Fibroblast of lung (primary cell): Measurements from ENCODE around the gene DLK2. TPM values are rescaled to one million over a fixed set of nuclear protein-coding genes. Genes with fewer than 3 reads are reported as not detected.

ENCODE experiments used
- DNase-seq, 2 donors: peaks; one replicate each; pipeline versions ENCODE4 v3.0.0 to v3.0.0-alpha.2; 2010; ENCODE audit warnings: low read depth in 2 of 2
- H2AFZ ChIP-seq: 2 replicates; pipeline ENCODE4 v1.5.1; 2012; ENCODE audit warnings: low read length, control low read depth, inconsistent platforms
- H3K27ac ChIP-seq: 2 replicates; pipeline ENCODE4 v1.5.1; 2011; ENCODE audit warnings: low read length, control low read depth; ENCODE audit not compliant: insufficient read depth
- H3K27me3 ChIP-seq: 2 replicates; pipeline ENCODE4 v1.5.1; 2011; ENCODE audit warnings: mild to moderate bottlenecking, low read length; ENCODE audit not compliant: control insufficient read depth, insufficient read depth
- H3K36me3 ChIP-seq: 2 replicates; pipeline ENCODE4 v1.5.1; 2011; ENCODE audit warnings: low read length; ENCODE audit not compliant: control insufficient read depth, insufficient read depth
- H3K4me1 ChIP-seq: 2 replicates; pipeline ENCODE4 v1.5.1; 2011; ENCODE audit warnings: low read length; ENCODE audit not compliant: control insufficient read depth, insufficient read depth; ENCODE audit errors: extremely low read depth
- H3K4me2 ChIP-seq: 2 replicates; pipeline ENCODE4 v1.5.1; 2011; ENCODE audit warnings: low read length, control low read depth; ENCODE audit not compliant: insufficient read depth; ENCODE audit errors: extremely low read depth
- H3K4me3 ChIP-seq, 4 experiments: fragments of 200-600 bp in 1 of 4; sonication (generic) in 1 of 4; replicated peaks in 1 of 4; 2 replicates each; pipeline ENCODE4 v1.5.1; 2011 to 2016; ENCODE audit warnings: low read length in 4 of 4, low read depth in 3 of 4, mild to moderate bottlenecking in 3 of 4, control low read depth in 2 of 4, inconsistent platforms in 1 of 4, mixed read lengths in 1 of 4; ENCODE audit not compliant: insufficient read depth in 1 of 4; ENCODE audit errors: control extremely low read depth in 1 of 4
- H3K79me2 ChIP-seq: 2 replicates; pipeline ENCODE4 v1.5.1; 2012; ENCODE audit warnings: mild to moderate bottlenecking, low read length, inconsistent platforms; ENCODE audit not compliant: control insufficient read depth, insufficient read depth
- H3K9ac ChIP-seq: 2 replicates; pipeline ENCODE4 v1.5.1; 2011; ENCODE audit warnings: mild to moderate bottlenecking, low read length, control low read depth; ENCODE audit not compliant: insufficient read depth
- H3K9me3 ChIP-seq: 2 replicates; pipeline ENCODE4 v1.5.1; 2012; ENCODE audit warnings: low read depth, low read length; ENCODE audit not compliant: control insufficient read depth, insufficient read depth
- H4K20me1 ChIP-seq: 2 replicates; pipeline ENCODE4 v1.5.1; 2011; ENCODE audit warnings: low read length; ENCODE audit not compliant: control insufficient read depth, insufficient read depth; ENCODE audit errors: extremely low read depth
- EZH2 ChIP-seq: IDR thresholded peaks from 2 replicates; pipeline ENCODE4 v1.5.1; 2012; ENCODE audit warnings: low read length, control low read depth, mild to moderate bottlenecking; ENCODE audit errors: missing control alignments
- polyA plus RNA-seq, 2 donors: library from polyadenylated mRNA; depleted of rRNA in 1 of 2; stranded (reverse) in 1 of 2; unstranded in 1 of 2; fragments of >200 nt; gene quantifications; 2 replicates each; pipeline ENCODE4 v1.2.1, GENCODE V29; 2011 to 2012; ENCODE audit warnings: missing spikeins in 1 of 2
- total RNA-seq: library from RNA; depleted of rRNA; stranded (reverse); fragments of >200 nt; gene quantifications from 2 replicates; pipeline ENCODE4 v1.2.1, GENCODE V29; 2014
- TF ChIP-seq, protein P1 (sequence below), 2 donors: IDR thresholded peaks in 1 of 2; conservative IDR thresholded peaks in 1 of 2; 1 replicate in 1 of 2; 2 replicates in 1 of 2; pipeline ENCODE4 v1.5.1; 2011 to 2012; ENCODE audit warnings: low read length in 2 of 2, control low read depth in 1 of 2, inconsistent platforms in 1 of 2, low read depth in 1 of 2, mild to moderate bottlenecking in 1 of 2

The DLK2 gene
- total and polyA plus RNA-seq, 2 donors (not counting 1 experiment from before 2014, with no cell fraction given), result 0.17 to 0.23 TPM

DNA sequence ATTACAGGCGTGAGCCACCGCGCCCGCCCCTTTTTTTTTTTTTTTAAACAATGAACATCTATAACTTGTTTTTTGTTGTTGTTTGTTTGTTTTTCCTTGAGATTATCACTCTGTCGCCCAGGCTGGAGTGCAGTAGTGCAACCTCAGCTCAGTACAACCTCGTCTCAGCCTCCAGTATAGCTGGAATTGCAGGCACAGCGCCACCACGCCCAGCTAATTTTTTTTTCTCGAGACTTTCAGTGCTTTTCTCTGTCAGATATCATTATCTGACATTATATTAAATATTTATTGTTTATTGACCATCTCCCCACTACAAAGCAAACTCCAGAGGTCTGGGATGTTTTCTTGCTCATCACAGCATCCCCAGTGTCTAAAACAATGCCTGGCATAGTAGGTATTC, 2.3 kb upstream of the DLK2 start:
- Histone ChIP-seq H3K4me2 (no peak overlapping the region), H3K36me3 (peaks cover 2% of the 10 kb centered on the region), H2AFZ (no peak overlapping the region), H3K4me3 (no peak overlapping the region), H4K20me1 (no peaks in the 10 kb centered on the region), H3K4me1 (peaks cover 3% of the 10 kb centered on the region), H3K27ac (no peak overlapping the region), H3K79me2 (no peaks in the 10 kb centered on the region), H3K9me3 (no peaks in the 10 kb centered on the region), H3K9ac (no peak overlapping the region), H3K27me3 (peaks cover 5% of the 10 kb centered on the region)
- no peak for DNase-seq
- no peak for TF ChIP-seq EZH2
- TF ChIP-seq, protein P1, sequence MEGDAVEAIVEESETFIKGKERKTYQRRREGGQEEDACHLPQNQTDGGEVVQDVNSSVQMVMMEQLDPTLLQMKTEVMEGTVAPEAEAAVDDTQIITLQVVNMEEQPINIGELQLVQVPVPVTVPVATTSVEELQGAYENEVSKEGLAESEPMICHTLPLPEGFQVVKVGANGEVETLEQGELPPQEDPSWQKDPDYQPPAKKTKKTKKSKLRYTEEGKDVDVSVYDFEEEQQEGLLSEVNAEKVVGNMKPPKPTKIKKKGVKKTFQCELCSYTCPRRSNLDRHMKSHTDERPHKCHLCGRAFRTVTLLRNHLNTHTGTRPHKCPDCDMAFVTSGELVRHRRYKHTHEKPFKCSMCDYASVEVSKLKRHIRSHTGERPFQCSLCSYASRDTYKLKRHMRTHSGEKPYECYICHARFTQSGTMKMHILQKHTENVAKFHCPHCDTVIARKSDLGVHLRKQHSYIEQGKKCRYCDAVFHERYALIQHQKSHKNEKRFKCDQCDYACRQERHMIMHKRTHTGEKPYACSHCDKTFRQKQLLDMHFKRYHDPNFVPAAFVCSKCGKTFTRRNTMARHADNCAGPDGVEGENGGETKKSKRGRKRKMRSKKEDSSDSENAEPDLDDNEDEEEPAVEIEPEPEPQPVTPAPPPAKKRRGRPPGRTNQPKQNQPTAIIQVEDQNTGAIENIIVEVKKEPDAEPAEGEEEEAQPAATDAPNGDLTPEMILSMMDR (conservative IDR thresholded peaks at IDR 0.05 in 1 of 2, IDR thresholded peaks at IDR 0.05 in 1 of 2; ENCODE audit: low read depth in 1 of 2, low read length in 2 of 2), result no peak

GRCh38 chr6:43454696-43455530, 435 bp downstream of the DLK2 start:
- Histone ChIP-seq H3K4me2 (peak overlapping the region; percentile 78), H4K20me1 (no peaks in the 10 kb centered on the region), H3K79me2 (no peaks in the 10 kb centered on the region), H3K36me3 (peaks cover 8% of the 10 kb centered on the region), H3K4me1 (peaks cover 3% of the 10 kb centered on the region), H3K4me3 (peak overlapping the region; percentile 43 to 53 (median 46)), H2AFZ (peak overlapping the region; percentile 64), H3K9me3 (no peaks in the 10 kb centered on the region), H3K27ac (no peak overlapping the region), H3K9ac (no peak overlapping the region), H3K27me3 (peaks cover 3% of the 10 kb centered on the region)
- no peak for TF ChIP-seq EZH2
- TF ChIP-seq, protein P1 (conservative IDR thresholded peaks at IDR 0.05 in 1 of 2, IDR thresholded peaks at IDR 0.05 in 1 of 2; ENCODE audit: low read depth in 1 of 2, low read length in 2 of 2), result no peak
- DNase-seq, result peak; percentile 79 to 82

- Histone ChIP-seq H3K9me3 (no peaks in the 10 kb centered on the region), H4K20me1 (no peaks in the 10 kb centered on the region), H3K36me3 (peaks cover 11% of the 10 kb centered on the region), H3K79me2 (no peaks in the 10 kb centered on the region), H2AFZ (no peak overlapping the region), H3K27me3 (peaks cover 3% of the 10 kb centered on the region), H3K4me2 (no peak overlapping the region), H3K27ac (no peak overlapping the region), H3K4me3 (no peak overlapping the region), H3K4me1 (peaks cover 3% of the 10 kb centered on the region), H3K9ac (no peak overlapping the region)
- no peak for DNase-seq
- TF ChIP-seq EZH2, result no peak
- TF ChIP-seq, protein P1 (conservative IDR thresholded peaks at IDR 0.05 in 1 of 2, IDR thresholded peaks at IDR 0.05 in 1 of 2; ENCODE audit: low read depth in 1 of 2, low read length in 2 of 2), result peak; percentile 84 to 97
These were observed 1.1 kb downstream of the DLK2 start for GRCh38 chr6:43454290-43454695.
